Measurements from ENCODE around the gene MYRF. TPM values are rescaled to one million over a fixed set of nuclear protein-coding genes. Genes with fewer than 3 reads are reported as not detected.

The MYRF gene
- total and polyA plus RNA-seq, 2 of the 4 experiments (the other 2 are of a cell fraction): 1.6 to 10.7 TPM

Other genes starting within 250 kb of the MYRF start
- gene LRRC10B, start 243.9 kb upstream of the MYRF start, total RNA-seq (2012; rRNA removed): not detected in 2 replicates
- gene LRRC10B, start 243.9 kb upstream of the MYRF start, polyA plus RNA-seq (2012; rRNA removed): not detected in 2 replicates
- under 0.01 TPM in 1 of 2 replicates, not detected in the other for gene SYT7, start 171.6 kb upstream of the MYRF start, total RNA-seq (2012; rRNA removed)
- gene SYT7, start 171.6 kb upstream of the MYRF start, polyA plus RNA-seq (2012; rRNA removed): 0.19 and 0.26 TPM in 2 replicates
- 0.83 and 0.90 TPM in 2 replicates for gene DAGLA, start 72.2 kb upstream of the MYRF start, total RNA-seq (2012; rRNA removed)
- gene DAGLA, start 72.2 kb upstream of the MYRF start, polyA plus RNA-seq (2012; rRNA removed): 3.8 and 4.6 TPM in 2 replicates
- gene TMEM258, start 40.0 kb downstream of the MYRF start, total RNA-seq (2012; rRNA removed): 70.0 and 107 TPM in 2 replicates
- 280 and 290 TPM in 2 replicates for gene TMEM258, start 40.0 kb downstream of the MYRF start, polyA plus RNA-seq (2012; rRNA removed)
- gene FEN1, start 40.3 kb downstream of the MYRF start, total RNA-seq (2012; rRNA removed): 41.9 and 43.9 TPM in 2 replicates
- gene FEN1, start 40.3 kb downstream of the MYRF start, polyA plus RNA-seq (2012; rRNA removed): 21.3 and 23.0 TPM in 2 replicates
- 16.3 and 16.9 TPM in 2 replicates for gene FADS1, start 64.4 kb downstream of the MYRF start, total RNA-seq (2012; rRNA removed)
- 17.6 and 18.4 TPM in 2 replicates for gene FADS1, start 64.4 kb downstream of the MYRF start, polyA plus RNA-seq (2012; rRNA removed)
- gene FADS2, start 75.7 kb downstream of the MYRF start, total RNA-seq (2012; rRNA removed): 31.9 and 33.3 TPM in 2 replicates
- gene FADS2, start 75.7 kb downstream of the MYRF start, polyA plus RNA-seq (2012; rRNA removed): 88.4 and 98.4 TPM in 2 replicates
- 38.0 and 54.5 TPM in 2 replicates for gene FADS3, start 138.9 kb downstream of the MYRF start, total RNA-seq (2012; rRNA removed)
- gene FADS3, start 138.9 kb downstream of the MYRF start, polyA plus RNA-seq (2012; rRNA removed): 110 and 147 TPM in 2 replicates
- 0.28 and 0.72 TPM in 2 replicates for gene RAB3IL1, start 164.9 kb downstream of the MYRF start, total RNA-seq (2012; rRNA removed)
- gene RAB3IL1, start 164.9 kb downstream of the MYRF start, polyA plus RNA-seq (2012; rRNA removed): 1.9 TPM in 2 replicates
- 0.83 and 0.90 TPM in 2 replicates for gene BEST1, start 197.7 kb downstream of the MYRF start, total RNA-seq (2012; rRNA removed)
- 1.2 and 1.4 TPM in 2 replicates for gene BEST1, start 197.7 kb downstream of the MYRF start, polyA plus RNA-seq (2012; rRNA removed)
- gene FTH1, start 215.0 kb downstream of the MYRF start, total RNA-seq (2012; rRNA removed): 344 and 385 TPM in 2 replicates
- gene FTH1, start 215.0 kb downstream of the MYRF start, polyA plus RNA-seq (2012; rRNA removed): 2,453 and 2,516 TPM in 2 replicates